Dendritic cell treated with granulocyte-macrophage colony-stimulating factor and Interleukin-4, amounts not matched to agents 40 ng/mL and 50 ng/mL, for 4 days (primary cell): ENCODE data around the gene RAD23B.
"Not testable (repeated sequence)": the region's sequence is repeated elsewhere in the genome, so short reads cannot be mapped to it uniquely, and the experiment has no call there.

Source experiments
- H3K27ac Mint-ChIP-seq: one replicate; pipeline ENCODE4 v1.8.0; 2022; ENCODE audit warnings: mild to moderate bottlenecking, mixed read lengths
- H3K27me3 Mint-ChIP-seq: one replicate; pipeline ENCODE4 v1.8.0; 2022; ENCODE audit warnings: mild to moderate bottlenecking, mixed read lengths
- H3K36me3 Mint-ChIP-seq: one replicate; pipeline ENCODE4 v1.8.0; 2022; ENCODE audit warnings: low read depth, mixed read lengths
- H3K4me1 Mint-ChIP-seq: one replicate; pipeline ENCODE4 v1.8.0; 2022; ENCODE audit warnings: low read depth, mixed read lengths
- H3K4me3 Mint-ChIP-seq: one replicate; pipeline ENCODE4 v1.8.0; 2022; ENCODE audit warnings: mild to moderate bottlenecking, moderate library complexity, mixed read lengths
- H3K9me3 Mint-ChIP-seq: one replicate; pipeline ENCODE4 v1.8.0; 2022; ENCODE audit warnings: mixed read lengths
- intact Hi-C: fragments of 100-400 bp; cut with micrococcal nuclease; formaldehyde crosslinking; loops from one replicate; pipeline ENCODE4 v1.15.0; 2022

RAD23B gene

GRCh38 chr9:107292821-107293542 lies 9.9 kb downstream of the RAD23B start:
- Mint-ChIP-seq H3K27ac (no peak overlapping the region), H3K4me1 (peaks cover 61% of the 10 kb centered on the region), H3K9me3 (no peaks in the 10 kb centered on the region), H3K27me3 (no peaks in the 10 kb centered on the region), H3K4me3 (no peak overlapping the region), H3K36me3 (no peaks in the 10 kb centered on the region)
- intact Hi-C loops: no loop called here

- H3K27ac Mint-ChIP-seq: no peak overlapping the region
- no peaks in the 10 kb centered on the region for H3K9me3 Mint-ChIP-seq
- H3K27me3 Mint-ChIP-seq: no peaks in the 10 kb centered on the region
- peaks cover 57% of the 10 kb centered on the region for H3K4me1 Mint-ChIP-seq
- no peak overlapping the region for H3K4me3 Mint-ChIP-seq
- H3K36me3 Mint-ChIP-seq: no peaks in the 10 kb centered on the region
- intact Hi-C loops: no loop called here
Measured at GRCh38 chr9:107293543-107294085, 10.5 kb downstream of the RAD23B start.

GRCh38 chr9:107294756-107295155 lies 11.7 kb downstream of the RAD23B start:
- Mint-ChIP-seq H3K27me3 (no peaks in the 10 kb centered on the region), H3K9me3 (no peaks in the 10 kb centered on the region), H3K4me3 (no peak overlapping the region), H3K4me1 (peaks cover 51% of the 10 kb centered on the region), H3K27ac (no peak overlapping the region), H3K36me3 (no peaks in the 10 kb centered on the region)
- intact Hi-C loops: no loop called here

- Mint-ChIP-seq H3K9me3 (no peaks in the 10 kb centered on the region), H3K4me1 (peaks cover 43% of the 10 kb centered on the region), H3K27me3 (no peaks in the 10 kb centered on the region), H3K27ac (no peak overlapping the region), H3K4me3 (no peak overlapping the region), H3K36me3 (peaks cover 3% of the 10 kb centered on the region)
- intact Hi-C loops: no loop called here
Measured at GRCh38 chr9:107295995-107296394, 12.9 kb downstream of the RAD23B start.

GRCh38 chr9:107296592-107296991 lies 13.5 kb downstream of the RAD23B start:
- H3K9me3 Mint-ChIP-seq, H3K36me3 Mint-ChIP-seq, H3K27me3 Mint-ChIP-seq, intact Hi-C loops, H3K4me3 Mint-ChIP-seq: not testable (repeated sequence)
- Mint-ChIP-seq H3K27ac (peak overlapping the region; percentile 50), H3K4me1 (peaks cover 43% of the 10 kb centered on the region)

GRCh38 chr9:107299437-107299836 lies 16.4 kb downstream of the RAD23B start:
- H3K27ac Mint-ChIP-seq: no peak overlapping the region
- intact Hi-C loops: no loop called here
- H3K36me3 Mint-ChIP-seq: peaks cover 33% of the 10 kb centered on the region

GRCh38 chr9:107306308-107306707 lies 23.2 kb downstream of the RAD23B start:
- Mint-ChIP-seq H3K4me1 (peaks cover 20% of the 10 kb centered on the region), H3K36me3 (peaks cover 85% of the 10 kb centered on the region), H3K27ac (no peak overlapping the region)

More at GRCh38 chr9:107299437-107299836, 16.4 kb downstream of the RAD23B start:
- Mint-ChIP-seq H3K4me1 (peaks cover 29% of the 10 kb centered on the region), H3K9me3 (no peaks in the 10 kb centered on the region), H3K27me3 (no peaks in the 10 kb centered on the region), H3K4me3 (no peak overlapping the region)

GRCh38 chr9:107307331-107307730 lies 24.3 kb downstream of the RAD23B start:
- H3K27me3 Mint-ChIP-seq: no peaks in the 10 kb centered on the region
- H3K36me3 Mint-ChIP-seq: peaks cover 82% of the 10 kb centered on the region
- H3K4me3 Mint-ChIP-seq: no peak overlapping the region
- intact Hi-C loops: no loop called here
- no peak overlapping the region for H3K27ac Mint-ChIP-seq
- peaks cover 25% of the 10 kb centered on the region for H3K4me1 Mint-ChIP-seq
- H3K9me3 Mint-ChIP-seq: no peaks in the 10 kb centered on the region

More at GRCh38 chr9:107306308-107306707, 23.2 kb downstream of the RAD23B start:
- intact Hi-C loops: no loop called here
- Mint-ChIP-seq H3K4me3 (no peak overlapping the region), H3K9me3 (no peaks in the 10 kb centered on the region), H3K27me3 (no peaks in the 10 kb centered on the region)

GRCh38 chr9:107308461-107308860 lies 25.4 kb downstream of the RAD23B start:
- no peaks in the 10 kb centered on the region for H3K27me3 Mint-ChIP-seq
- peaks cover 32% of the 10 kb centered on the region for H3K4me1 Mint-ChIP-seq
- H3K4me3 Mint-ChIP-seq: no peak overlapping the region
- H3K36me3 Mint-ChIP-seq: peaks cover 83% of the 10 kb centered on the region
- H3K9me3 Mint-ChIP-seq: no peaks in the 10 kb centered on the region
- intact Hi-C loops: no loop called here
- H3K27ac Mint-ChIP-seq: no peak overlapping the region

- no peak overlapping the region for H3K27ac Mint-ChIP-seq
- peaks cover 85% of the 10 kb centered on the region for H3K36me3 Mint-ChIP-seq
- H3K9me3 Mint-ChIP-seq: no peaks in the 10 kb centered on the region
- no peaks in the 10 kb centered on the region for H3K27me3 Mint-ChIP-seq
- H3K4me1 Mint-ChIP-seq: peaks cover 39% of the 10 kb centered on the region
- intact Hi-C loops: no loop called here
- no peak overlapping the region for H3K4me3 Mint-ChIP-seq
Measured at GRCh38 chr9:107309271-107309670, 26.2 kb downstream of the RAD23B start.

GRCh38 chr9:107312376-107313050 lies 29.4 kb downstream of the RAD23B start:
- peaks cover 50% of the 10 kb centered on the region for H3K4me1 Mint-ChIP-seq
- H3K9me3 Mint-ChIP-seq: peaks cover 10% of the 10 kb centered on the region
- peak overlapping the region; percentile 33 for H3K27ac Mint-ChIP-seq
- H3K4me3 Mint-ChIP-seq: no peak overlapping the region
- no peaks in the 10 kb centered on the region for H3K27me3 Mint-ChIP-seq
- H3K36me3 Mint-ChIP-seq: peaks cover 89% of the 10 kb centered on the region
- intact Hi-C loops: no loop called here

- Mint-ChIP-seq H3K27ac (peak overlapping the region; percentile 33), H3K27me3 (no peaks in the 10 kb centered on the region), H3K36me3 (peaks cover 89% of the 10 kb centered on the region), H3K9me3 (peaks cover 10% of the 10 kb centered on the region), H3K4me1 (peaks cover 62% of the 10 kb centered on the region), H3K4me3 (no peak overlapping the region)
- intact Hi-C loops: no loop called here
Measured at GRCh38 chr9:107313555-107314096, 30.5 kb downstream of the RAD23B start.

- no peaks in the 10 kb centered on the region for H3K27me3 Mint-ChIP-seq
- intact Hi-C loops: no loop called here
- peak overlapping the region; percentile 43 for H3K27ac Mint-ChIP-seq
- peaks cover 57% of the 10 kb centered on the region for H3K4me1 Mint-ChIP-seq
- H3K9me3 Mint-ChIP-seq: peaks cover 10% of the 10 kb centered on the region
- no peak overlapping the region for H3K4me3 Mint-ChIP-seq
- H3K36me3 Mint-ChIP-seq: peaks cover 89% of the 10 kb centered on the region
Measured at GRCh38 chr9:107314763-107315162, 31.7 kb downstream of the RAD23B start.
